HG03342 (cell line): Measurements from ENCODE around the gene SLC27A1.
"Not testable (repeated sequence)": the region's sequence is repeated elsewhere in the genome, so short reads cannot be mapped to it uniquely, and the experiment has no call there.

Experiments
- ATAC-seq: cut with Tn5 transposase; IDR thresholded peaks from one replicate; pipeline ENCODE4 v1.9.1; 2021; ENCODE audit warnings: mild to moderate bottlenecking, moderate library complexity; ENCODE audit not compliant: unreplicated experiment

SLC27A1 gene

GRCh38 chr19:17538684-17539237 lies 68.4 kb downstream of the SLC27A1 start:
- no peak for ATAC-seq

- peak; percentile 67 for ATAC-seq
Measured at GRCh38 chr19:17539238-17540117, 69.2 kb downstream of the SLC27A1 start.

DNA sequence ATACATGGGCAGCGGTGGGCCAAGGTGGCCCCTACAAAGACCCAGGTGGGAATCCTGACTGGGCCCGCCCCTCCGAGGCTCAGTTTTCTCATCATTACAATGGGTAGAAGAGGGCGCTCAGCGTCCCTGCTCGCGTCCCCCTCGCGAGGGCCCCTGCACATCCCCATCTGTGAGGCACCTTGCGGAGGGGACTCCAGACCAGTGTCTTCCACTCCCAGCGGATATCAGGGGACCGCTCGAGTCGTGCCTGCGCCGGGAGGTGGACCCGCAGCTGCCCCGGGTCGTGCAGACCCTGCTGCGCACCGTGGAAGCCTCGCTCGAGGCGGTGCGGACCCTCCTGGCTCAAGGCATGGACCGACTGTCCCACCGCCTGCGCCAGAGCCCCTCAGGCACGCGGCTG lies 69.8 kb downstream of the SLC27A1 start:
- no peak for ATAC-seq

DNA sequence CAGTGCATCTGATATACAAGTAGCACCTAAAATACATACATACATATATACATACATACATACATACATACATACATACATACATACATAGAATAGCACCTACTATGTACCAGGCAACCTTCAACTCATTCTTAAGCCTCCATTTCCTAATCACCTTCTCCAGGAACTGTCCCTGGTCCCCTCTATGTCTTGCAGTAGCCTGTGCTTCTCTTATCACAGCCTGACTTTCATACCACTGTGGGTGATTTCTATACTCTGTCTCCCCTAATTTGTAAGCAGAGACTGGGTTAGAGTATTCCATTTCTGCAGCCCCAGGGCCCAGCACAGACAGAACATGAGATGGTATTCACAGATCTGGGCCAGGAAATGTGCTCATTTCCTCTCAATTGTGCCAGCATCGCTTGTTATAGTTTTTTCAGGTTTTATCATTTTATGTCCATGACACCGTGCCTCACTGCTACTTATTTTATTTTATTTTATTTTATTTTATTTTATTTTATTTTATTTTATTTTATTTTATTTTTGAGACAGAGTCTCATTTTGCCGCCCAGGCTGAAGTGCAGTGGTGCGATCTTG lies 70.9 kb downstream of the SLC27A1 start:
- no peak for ATAC-seq

DNA sequence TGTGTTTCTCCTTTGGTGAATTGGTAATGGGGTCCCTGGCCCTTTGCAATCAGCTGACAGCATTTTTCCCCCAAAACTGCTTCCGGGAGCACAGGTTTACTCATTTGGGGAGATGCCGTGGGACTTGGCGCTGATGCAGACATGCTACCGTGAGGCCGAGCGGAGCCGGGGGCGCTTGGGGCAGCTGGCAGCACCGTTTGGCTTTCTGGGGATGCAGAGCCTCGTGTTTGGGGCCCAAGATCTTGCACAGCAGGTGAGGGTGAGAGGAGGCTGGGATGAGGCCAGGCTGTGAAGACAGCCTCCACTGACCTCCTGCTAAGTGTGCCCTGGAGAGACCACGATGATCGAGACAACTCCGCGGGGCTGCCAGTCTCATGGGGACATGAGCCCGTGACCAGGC lies 71.7 kb downstream of the SLC27A1 start:
- ATAC-seq = no peak

DNA sequence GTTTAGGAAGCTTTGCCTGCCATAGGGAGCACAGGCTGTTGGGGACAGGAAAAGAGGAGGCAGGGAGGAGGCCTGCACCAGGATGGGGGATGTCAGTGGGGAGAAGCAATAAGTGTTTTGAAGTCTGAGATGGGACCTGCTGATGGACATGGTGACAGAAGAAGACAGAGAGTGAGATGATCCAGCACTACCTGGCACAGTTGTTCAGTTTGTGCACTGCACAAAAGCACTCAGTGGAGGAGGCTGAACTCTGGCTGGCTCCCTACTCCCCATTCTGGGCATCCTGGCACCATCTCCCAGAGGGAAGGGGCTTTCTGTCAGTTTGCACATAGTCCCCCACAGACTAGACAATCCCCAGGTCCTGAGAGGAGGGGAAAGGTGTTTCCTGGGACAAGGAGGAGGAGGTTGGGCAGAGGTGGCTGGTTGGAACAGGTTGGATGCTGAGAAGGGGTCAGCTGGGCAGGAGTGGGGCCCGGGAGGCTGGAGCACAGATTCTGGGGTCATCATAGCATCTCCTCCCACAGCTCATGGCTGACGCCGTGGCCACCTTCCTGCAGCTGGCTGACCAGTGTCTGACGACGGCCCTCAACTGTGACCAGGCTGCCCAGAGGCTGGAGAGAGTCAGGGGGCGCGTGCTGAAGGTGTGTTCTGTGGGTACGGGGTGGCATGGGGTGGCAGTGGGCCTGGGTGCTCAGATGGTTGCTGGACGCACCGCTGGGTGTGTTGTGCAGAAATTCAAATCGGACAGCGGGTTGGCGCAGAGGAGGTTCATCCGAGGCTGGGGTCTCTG lies 72.7 kb downstream of the SLC27A1 start:
- no peak for ATAC-seq

DNA sequence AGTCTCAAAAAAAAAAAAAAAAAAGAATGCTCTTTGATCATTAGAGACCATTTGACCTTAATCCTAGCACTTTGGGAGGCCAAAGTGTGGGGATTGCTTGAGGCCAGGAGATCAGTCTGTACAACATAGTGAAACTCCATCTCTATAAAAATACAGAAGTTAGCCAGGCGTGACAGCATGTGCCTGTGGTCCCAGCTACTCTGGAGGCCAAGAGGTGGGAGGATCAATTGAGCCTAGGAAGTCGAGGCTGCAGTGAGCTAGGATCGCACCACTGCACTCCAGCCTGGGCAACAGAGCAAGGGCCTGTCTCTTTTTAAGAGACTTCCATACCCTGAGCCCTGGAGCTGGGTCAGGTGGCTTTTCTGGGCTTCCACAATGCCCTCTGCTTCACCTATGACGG lies 73.7 kb downstream of the SLC27A1 start:
- ATAC-seq = no peak

DNA sequence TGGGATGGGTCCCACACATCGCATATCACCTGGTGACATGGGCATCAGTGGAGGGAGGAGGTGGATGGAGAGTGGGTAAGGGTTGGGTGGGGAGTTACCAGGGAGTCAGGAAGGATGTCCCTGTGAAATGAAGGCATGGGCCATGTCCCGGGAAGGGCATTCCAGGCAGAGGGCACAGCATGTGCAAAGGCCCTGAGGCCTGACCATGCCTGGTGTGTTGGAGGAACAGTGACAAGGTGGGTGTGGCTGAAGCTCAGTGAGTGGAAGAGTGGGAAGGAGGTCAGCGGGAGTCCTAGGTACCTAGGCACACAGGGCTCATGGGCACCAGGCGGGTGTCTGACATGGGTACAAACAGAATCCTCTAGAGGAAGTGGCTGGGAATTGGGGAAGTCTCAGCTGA lies 74.1 kb downstream of the SLC27A1 start:
- no peak for ATAC-seq

DNA sequence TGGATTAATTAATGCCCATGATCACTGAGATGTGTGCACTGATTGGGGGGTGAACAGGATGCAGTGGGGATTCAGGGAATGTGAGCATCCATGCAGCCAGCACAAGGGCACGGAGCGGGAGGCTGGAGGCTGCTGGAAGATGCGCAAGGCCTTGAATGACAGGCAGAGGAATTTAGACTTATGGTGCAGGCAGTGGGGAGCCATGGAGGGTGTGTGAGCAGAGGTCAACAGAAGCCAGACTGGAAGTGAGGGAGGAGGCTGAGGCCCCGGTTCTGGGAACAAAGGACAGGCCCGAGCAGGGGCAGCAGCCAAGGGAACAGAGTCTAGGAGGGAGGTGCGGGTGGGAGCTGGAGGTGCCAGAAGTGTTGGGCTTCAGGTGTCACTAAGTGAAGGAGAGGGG lies 77.8 kb downstream of the SLC27A1 start:
- no peak for ATAC-seq

DNA sequence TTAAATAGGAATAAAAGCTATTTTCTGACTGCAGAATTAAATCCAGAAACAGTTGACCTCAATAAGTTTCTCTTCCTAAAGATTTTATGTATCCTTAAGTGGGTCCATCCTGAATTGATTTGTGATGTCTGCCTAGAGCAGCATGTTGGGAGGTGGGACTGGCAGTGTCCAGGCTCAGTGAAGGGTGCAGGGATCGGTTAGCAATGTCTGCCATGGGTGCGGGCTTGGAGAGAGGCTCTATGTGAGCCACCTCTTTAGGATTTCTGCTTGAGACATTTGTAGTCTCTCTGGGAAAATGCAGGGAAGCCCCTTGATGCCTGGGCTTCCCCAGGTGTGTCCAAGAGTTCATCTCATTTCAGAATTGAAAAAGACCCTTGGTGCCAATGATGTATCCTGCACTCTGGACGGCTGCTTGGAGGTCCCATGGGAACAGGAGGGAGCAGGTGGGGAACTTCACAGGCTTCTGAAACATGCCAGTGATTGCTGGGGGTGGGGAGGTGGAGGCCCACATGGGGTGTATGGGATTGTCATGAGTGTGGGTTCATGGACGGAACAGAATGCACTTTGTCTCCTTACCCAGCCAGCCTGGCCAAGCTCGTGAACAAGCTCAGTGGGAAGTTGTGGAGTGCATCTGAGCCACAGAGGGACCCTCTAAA lies 78.9 kb downstream of the SLC27A1 start:
- no peak for ATAC-seq

DNA sequence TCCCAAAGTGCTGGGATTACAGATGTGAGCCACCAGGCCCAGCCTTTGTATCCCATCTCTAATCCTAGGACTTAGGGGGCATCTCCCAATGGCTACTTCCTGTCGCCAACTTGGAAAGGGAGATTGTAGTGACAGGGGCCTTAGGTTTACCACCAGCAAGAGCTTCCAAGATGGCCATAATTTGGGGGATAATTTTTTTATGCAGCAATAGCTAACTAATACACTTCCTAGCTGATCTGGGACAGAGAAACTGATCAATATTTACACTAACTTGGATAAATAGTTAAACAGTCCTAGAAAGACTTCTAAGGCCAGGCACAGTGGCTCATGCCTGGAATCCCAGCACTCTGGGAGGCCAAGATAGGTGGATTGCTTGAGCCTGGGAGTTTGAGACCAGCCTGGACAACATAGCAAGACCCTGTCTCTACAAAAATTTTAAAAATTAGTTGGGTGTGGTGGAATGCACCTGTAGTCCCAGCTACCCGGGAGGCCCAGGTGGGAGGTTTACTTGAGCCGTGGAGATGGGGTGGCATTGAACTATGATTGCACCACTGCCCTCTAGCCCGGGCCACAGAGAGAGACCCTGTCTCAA lies 79.8 kb downstream of the SLC27A1 start:
- no peak for ATAC-seq

GRCh38 chr19:17552735-17553134 lies 82.4 kb downstream of the SLC27A1 start:
- not testable (repeated sequence) for ATAC-seq

DNA sequence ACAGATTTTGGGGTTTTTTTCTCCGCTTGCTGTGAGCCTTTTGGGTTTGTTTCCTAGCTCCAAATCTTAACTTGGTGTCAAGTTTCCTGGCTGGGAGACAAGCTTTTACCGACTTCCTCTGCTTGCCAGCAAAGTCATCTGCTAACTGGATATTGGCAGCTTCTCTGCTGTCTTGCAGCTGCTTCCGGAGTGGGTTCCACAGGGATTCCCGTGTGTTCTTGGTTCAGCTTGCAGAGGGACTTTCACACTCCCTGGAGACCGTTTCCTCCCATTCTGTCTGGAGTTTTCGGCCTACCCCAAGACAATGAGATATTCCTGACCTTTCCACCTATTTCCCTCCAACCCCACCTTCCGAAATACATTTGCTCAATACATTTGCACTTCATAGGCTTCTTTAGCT lies 82.9 kb downstream of the SLC27A1 start:
- ATAC-seq = no peak

- ATAC-seq = no peak
Measured at GRCh38 chr19:17554968-17555479, 84.7 kb downstream of the SLC27A1 start.

GRCh38 chr19:17555480-17555928 lies 85.2 kb downstream of the SLC27A1 start, which contains the start of gene COLGALT1:
Gene COLGALT1, plus strand, starts transcription at chr19:17555649. Its CDS starts 65 bp downstream, at chr19:17555714.
- ATAC-seq = peak; percentile 88
